Body of pancreas (tissue), 4 donors: Measurements from ENCODE around the gene TENM4.

Experiments used
- CTCF ChIP-seq, 7 experiments: fragments of 450-650 bp in 4 of 7; fragments of 200-600 bp in 3 of 7; sonication (generic) in 3 of 7; IDR thresholded peaks; one replicate each; pipeline ENCODE4 v1.5.1; 2016 to 2019; ENCODE audit warnings: antibody characterized with exemption in 7 of 7
- POLR2A ChIP-seq, 3 donors: fragments of 450-650 bp; IDR thresholded peaks; one replicate each; pipeline ENCODE4 v1.6.1; 2016; ENCODE audit warnings: antibody characterized with exemption in 3 of 3, mild to moderate bottlenecking in 2 of 3

GRCh38 chr11:79431535-79431934 is 9.3 kb downstream of the TENM4 start:
- TF ChIP-seq CTCF (IDR thresholded peaks at IDR 0.05) (no peak), POLR2A (IDR thresholded peaks at IDR 0.05) (no peak)
